Testis (tissue), 2 donors: Measurements from ENCODE around the gene OR5K1.

ENCODE experiments used
- CTCF ChIP-seq, 3 experiments: fragments of 450-650 bp in 2 of 3; fragments of 200-600 bp in 1 of 3; sonication (generic) in 1 of 3; IDR thresholded peaks; one replicate each; pipeline ENCODE4 v1.5.1; 2016 to 2019; ENCODE audit warnings: antibody characterized with exemption in 3 of 3, mild to moderate bottlenecking in 2 of 3, moderate library complexity in 1 of 3
- POLR2A ChIP-seq: fragments of 450-650 bp; IDR thresholded peaks from one replicate; pipeline ENCODE4 v1.6.1; 2017; ENCODE audit warnings: antibody characterized with exemption, mild to moderate bottlenecking, moderate library complexity

- TF ChIP-seq CTCF (IDR thresholded peaks at IDR 0.05) (no peak), POLR2A (no peak)
Measured at GRCh38 chr3:98434412-98434811, 28.6 kb upstream of the OR5K1 start.
